ENCODE results near the gene SLC4A11.
"Not testable (repeated sequence)": the region's sequence is repeated elsewhere in the genome, so short reads cannot be mapped to it uniquely, and the experiment has no call there.

Gene SLC4A11

GRCh38 chr20:3227506-3227905 lies 11.5 kb downstream of the SLC4A11 start:
- no peak for DNase-seq

- DNase-seq = no peak
These were observed 12.1 kb downstream of the SLC4A11 start for GRCh38 chr20:3226864-3227263.

- DNase-seq = no peak
These were observed 12.9 kb downstream of the SLC4A11 start for GRCh38 chr20:3226093-3226492.

GRCh38 chr20:3224681-3225421 lies 14.1 kb downstream of the SLC4A11 start:
- no peak for DNase-seq

- DNase-seq = no peak
These were observed 14.9 kb downstream of the SLC4A11 start for GRCh38 chr20:3223994-3224680.

- no peak for DNase-seq
These were observed 15.4 kb downstream of the SLC4A11 start for GRCh38 chr20:3223651-3223993.

GRCh38 chr20:3222635-3223600 lies 16.1 kb downstream of the SLC4A11 start:
- DNase-seq = peak; percentile 37

- no peak for DNase-seq
These were observed 17.4 kb downstream of the SLC4A11 start for GRCh38 chr20:3221398-3222226.

GRCh38 chr20:3218307-3218988 lies 20.5 kb downstream of the SLC4A11 start:
- peak; percentile 75 for DNase-seq

GRCh38 chr20:3215359-3215917 lies 23.6 kb downstream of the SLC4A11 start:
- not testable (repeated sequence) for DNase-seq

GRCh38 chr20:3213226-3213625 lies 25.8 kb downstream of the SLC4A11 start:
- no peak for DNase-seq

GRCh38 chr20:3210346-3210745 lies 28.6 kb downstream of the SLC4A11 start:
- DNase-seq = no peak

- no peak for DNase-seq
These were observed 29.1 kb downstream of the SLC4A11 start for GRCh38 chr20:3209946-3210317.

GRCh38 chr20:3209257-3209945 lies 29.6 kb downstream of the SLC4A11 start, which contains the start of gene ITPA:
Gene ITPA (plus strand): TSS chr20:3209498. CDS start chr20:3209552, 54 bp downstream.
- peak; percentile 60 for DNase-seq

- no peak for DNase-seq
These were observed 30.2 kb downstream of the SLC4A11 start for GRCh38 chr20:3208786-3209256.

- DNase-seq = peak; percentile 92
These were observed 34.7 kb downstream of the SLC4A11 start, which contains the start of gene DDRGK1 for GRCh38 chr20:3204124-3204794. Gene DDRGK1 (minus strand): TSS chr20:3204682. CDS start chr20:3204627, 55 bp downstream.

GRCh38 chr20:3203315-3204123 lies 35.5 kb downstream of the SLC4A11 start:
- no peak for DNase-seq

GRCh38 chr20:3202965-3203314 lies 36.0 kb downstream of the SLC4A11 start:
- DNase-seq = no peak
